ENCODE results near the gene ITIH2.
A peak's percentile ranks its signal among the peaks of the same experiment; 100 is the strongest.

The ITIH2 gene

GRCh38 chr10:7787857-7788638, 84.9 kb downstream of the ITIH2 start, which contains the start of the genes ATP5F1C and KIN:
Gene ATP5F1C (plus strand): TSS chr10:7788177. CDS start chr10:7788208, 31 bp downstream.
Gene KIN (minus strand): TSS chr10:7787993. CDS start chr10:7787933, 60 bp downstream.
- peak; percentile 98 for DNase-seq (ENCODE audit: extremely low spot score, insufficient read length, low read depth)
- peak; percentile 97 for FAIRE-seq

- DNase-seq (ENCODE audit: extremely low spot score, insufficient read length, low read depth) (no peak), FAIRE-seq (no peak)
These were observed 85.6 kb downstream of the ITIH2 start for GRCh38 chr10:7788639-7789286.

- no peak for DNase-seq (ENCODE audit: extremely low spot score, insufficient read length, low read depth)
- FAIRE-seq: no peak
These were observed 86.3 kb downstream of the ITIH2 start for GRCh38 chr10:7789390-7789789.

GRCh38 chr10:7792541-7792940, 89.4 kb downstream of the ITIH2 start:
- DNase-seq (ENCODE audit: extremely low spot score, insufficient read length, low read depth): no peak
- no peak for FAIRE-seq

GRCh38 chr10:7794251-7795026, 91.3 kb downstream of the ITIH2 start:
- DNase-seq (ENCODE audit: extremely low spot score, insufficient read length, low read depth): no peak
- no peak for FAIRE-seq

GRCh38 chr10:7795605-7796004, 92.5 kb downstream of the ITIH2 start:
- FAIRE-seq: no peak
- no peak for DNase-seq (ENCODE audit: extremely low spot score, insufficient read length, low read depth)

- DNase-seq (ENCODE audit: extremely low spot score, insufficient read length, low read depth) (no peak), FAIRE-seq (no peak)
These were observed 94.5 kb downstream of the ITIH2 start for GRCh38 chr10:7797582-7797981.

All from GM18507 (cell line).